ENCODE data around the gene NEK7.

DNA sequence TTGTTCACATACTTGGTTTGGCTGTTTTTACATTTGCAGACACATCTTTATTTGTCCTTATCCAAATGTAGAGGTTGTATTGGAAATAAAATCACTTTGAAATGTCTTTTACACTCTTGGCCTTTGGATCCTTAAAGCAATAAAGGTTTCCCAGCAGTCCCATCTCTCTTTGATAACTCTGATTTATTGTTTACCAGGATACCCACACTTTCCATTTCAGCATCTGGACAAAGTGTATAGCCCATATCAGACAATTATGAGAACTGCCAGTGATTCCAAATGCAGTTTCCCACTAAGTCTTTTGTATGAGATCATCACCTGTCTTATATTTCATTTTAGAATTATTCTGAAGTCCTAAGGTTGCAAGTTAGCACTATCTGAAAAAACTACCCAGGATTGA lies 114.7 kb downstream of the NEK7 start:
- TF ChIP-seq, protein P1, sequence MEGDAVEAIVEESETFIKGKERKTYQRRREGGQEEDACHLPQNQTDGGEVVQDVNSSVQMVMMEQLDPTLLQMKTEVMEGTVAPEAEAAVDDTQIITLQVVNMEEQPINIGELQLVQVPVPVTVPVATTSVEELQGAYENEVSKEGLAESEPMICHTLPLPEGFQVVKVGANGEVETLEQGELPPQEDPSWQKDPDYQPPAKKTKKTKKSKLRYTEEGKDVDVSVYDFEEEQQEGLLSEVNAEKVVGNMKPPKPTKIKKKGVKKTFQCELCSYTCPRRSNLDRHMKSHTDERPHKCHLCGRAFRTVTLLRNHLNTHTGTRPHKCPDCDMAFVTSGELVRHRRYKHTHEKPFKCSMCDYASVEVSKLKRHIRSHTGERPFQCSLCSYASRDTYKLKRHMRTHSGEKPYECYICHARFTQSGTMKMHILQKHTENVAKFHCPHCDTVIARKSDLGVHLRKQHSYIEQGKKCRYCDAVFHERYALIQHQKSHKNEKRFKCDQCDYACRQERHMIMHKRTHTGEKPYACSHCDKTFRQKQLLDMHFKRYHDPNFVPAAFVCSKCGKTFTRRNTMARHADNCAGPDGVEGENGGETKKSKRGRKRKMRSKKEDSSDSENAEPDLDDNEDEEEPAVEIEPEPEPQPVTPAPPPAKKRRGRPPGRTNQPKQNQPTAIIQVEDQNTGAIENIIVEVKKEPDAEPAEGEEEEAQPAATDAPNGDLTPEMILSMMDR (IDR thresholded peaks at IDR 0.05), result no peak
- no peak for TF ChIP-seq POLR2A (IDR thresholded peaks at IDR 0.05)

All from tibial nerve (tissue), 3 donors.